K562 (cell line): ENCODE results near the gene B3GNT9. TPM values are rescaled to one million over a fixed set of nuclear protein-coding genes. Genes with fewer than 3 reads are reported as not detected.

Experiments used
- AFF1 ChIP-seq, 2 experiments: fragments of 450-650 bp; IDR thresholded peaks; 2 replicates each; pipeline ENCODE4 v1.6.1; 2018; ENCODE audit warnings: mild to moderate bottlenecking in 2 of 2, low read depth in 1 of 2; ENCODE audit not compliant: partially characterized antibody in 2 of 2
- CHD4 ChIP-seq: fragments of 200-600 bp; sonication (generic); IDR thresholded peaks from 3 replicates; pipeline ENCODE4 v1.6.1; 2012; ENCODE audit warnings: low read depth, mild to moderate bottlenecking, mixed read lengths, low read length, inconsistent platforms; ENCODE audit not compliant: insufficient read depth, insufficient replicate concordance, poor library complexity, severe bottlenecking
- HNRNPL ChIP-seq: fragments of 200-400 bp; formaldehyde crosslinking; IDR thresholded peaks from 2 replicates; pipeline ENCODE4 v1.6.1; 2017; ENCODE audit warnings: low read depth, mild to moderate bottlenecking, low read length
- IFI16 ChIP-seq: fragments of 250-450 bp; sonication (Bioruptor Pico); IDR thresholded peaks from 2 replicates; pipeline ENCODE4 v2.1.2; 2022; ENCODE audit warnings: mild to moderate bottlenecking, inconsistent platforms
- MCM2 ChIP-seq: fragments of 450-650 bp; IDR thresholded peaks from 2 replicates; pipeline ENCODE4 v1.6.1; 2017; ENCODE audit warnings: low read depth, mild to moderate bottlenecking
- NBN ChIP-seq: fragments of 450-650 bp; IDR thresholded peaks from 2 replicates; pipeline ENCODE4 v1.6.1; 2016; ENCODE audit warnings: low read depth, mild to moderate bottlenecking
- NCOA1 ChIP-seq: fragments of 450-650 bp; IDR thresholded peaks from 2 replicates; pipeline ENCODE4 v1.6.1; 2016; ENCODE audit warnings: low read depth
- NELFE ChIP-seq: IDR thresholded peaks from 2 replicates; pipeline ENCODE4 v1.6.1; 2011; ENCODE audit warnings: mild to moderate bottlenecking; ENCODE audit not compliant: insufficient read depth, insufficient read length
- RREB1 ChIP-seq: fragments of 250-450 bp; sonication (Bioruptor Pico); IDR thresholded peaks from 2 replicates; pipeline ENCODE4 v1.4.0; 2020
- TARDBP ChIP-seq: fragments of 450-650 bp; IDR thresholded peaks from 2 replicates; pipeline ENCODE4 v1.6.1; 2016
- ZBTB9 ChIP-seq: fragments of 450-650 bp; formaldehyde crosslinking; IDR thresholded peaks from 2 replicates; pipeline ENCODE4 v1.4.0; 2020; ENCODE audit warnings: mild to moderate bottlenecking, moderate library complexity
- ZKSCAN3 ChIP-seq: fragments of 250-450 bp; sonication (Bioruptor Pico); IDR thresholded peaks from 2 replicates; pipeline ENCODE4 v1.4.0; 2020
- ZNF561 ChIP-seq: fragments of 450-650 bp; formaldehyde crosslinking; conservative IDR thresholded peaks from 2 replicates; pipeline ENCODE4 v1.4.0; 2020; ENCODE audit warnings: mild to moderate bottlenecking, moderate library complexity
- ZNF584 ChIP-seq: fragments of 200-800 bp; sonication (Bioruptor generic); IDR thresholded peaks from 2 replicates; pipeline ENCODE4 v1.6.1; 2016; ENCODE audit warnings: low read depth, mild to moderate bottlenecking, missing genetic modification characterization, missing compliant biosample characterization
- ZNF77 ChIP-seq: fragments of 250-450 bp; sonication (Bioruptor Pico); IDR thresholded peaks from 2 replicates; pipeline ENCODE4 v1.5.0; 2020
- ZNF778 ChIP-seq: fragments of 450-650 bp; formaldehyde crosslinking; IDR thresholded peaks from 2 replicates; pipeline ENCODE4 v1.4.0; 2020; ENCODE audit warnings: mild to moderate bottlenecking, moderate library complexity
- ZZZ3 ChIP-seq: fragments of 450-650 bp; IDR thresholded peaks from 2 replicates; pipeline ENCODE4 v1.6.1; 2016; ENCODE audit warnings: antibody characterized with exemption, mild to moderate bottlenecking, moderate library complexity
- polyA plus RNA-seq, 8 experiments: library from polyadenylated mRNA; depleted of rRNA in 4 of 8; stranded (reverse) in 5 of 8; unstranded in 3 of 8; fragments of >200 nt; fragmentation: Nextera tagmentation in 2 of 8; fragmentation: Illumina TruSeq in 1 of 8; extraction: Ambion mirVana in 2 of 8; extraction: Trizol in 1 of 8; gene quantifications; 2 replicates each; pipeline versions ENCODE4 v1.2.1 to v1.2.3, GENCODE V29; 2011 to 2014; ENCODE audit warnings: inconsistent platforms in 1 of 8, missing spikeins in 1 of 8
- total RNA-seq, 7 experiments: library from RNA; depleted of rRNA in 6 of 7; stranded (reverse); fragments of >200 nt in 6 of 7; fragmentation: Illumina TruSeq in 2 of 7; extraction: Trizol in 2 of 7; gene quantifications; 2 replicates each; pipeline versions ENCODE4 v1.2.1 to v1.2.3, GENCODE V29; 2011 to 2021; ENCODE audit warnings: low replicate concordance in 1 of 7

B3GNT9 gene
- total and polyA plus RNA-seq, 9 of the 15 experiments (the other 6 are each of a cell fraction or from before 2014, with no cell fraction given), result 0.01 to 1.8 (median 1.1) TPM; not detected in 1

- no peak for TF ChIP-seq AFF1 (IDR thresholded peaks at IDR 0.05; ENCODE audit: low read depth in 1 of 2, partially characterized antibody in 2 of 2)
- TF ChIP-seq ZNF584 (CRISPR knock-in tag), result no peak
- peak; percentile 16; the same call in 1 of the 2 replicates for TF ChIP-seq HNRNPL
- no peak for TF ChIP-seq NELFE
- TF ChIP-seq ZNF77, result no peak
- TF ChIP-seq RREB1 (CRISPR knock-in tag), result no peak
- TF ChIP-seq NCOA1, result no peak
- TF ChIP-seq IFI16 (CRISPR knock-in tag), result no peak
- no peak for TF ChIP-seq TARDBP
- TF ChIP-seq ZKSCAN3 (CRISPR knock-in tag), result no peak
- TF ChIP-seq ZNF778 (CRISPR knock-in tag), result no peak
- no peak for TF ChIP-seq NBN
- TF ChIP-seq ZBTB9 (CRISPR knock-in tag), result no peak
- no peak for TF ChIP-seq MCM2
- no peak for TF ChIP-seq ZNF561 (CRISPR knock-in tag)
- TF ChIP-seq CHD4, result no peak
- no peak for TF ChIP-seq ZZZ3
These were observed 27.2 kb upstream of the B3GNT9 start (continued) for GRCh38 chr16:67177743-67178699.
